HEK293T (cell line): Measurements from ENCODE around the gene GABBR2.

Experiments used
- CTCF ChIA-PET: fragments of 350-600 bp; formaldehyde crosslinking; extraction: SDS; loops from one replicate; lab custom pipeline; 2021; ENCODE audit warnings: antibody characterized with exemption, inconsistent platforms; lab: Yijun Ruan, JAX
- POLR2A ChIA-PET: fragments of 350-600 bp; formaldehyde crosslinking; extraction: SDS; loops from one replicate; lab custom pipeline; 2020; ENCODE audit warnings: antibody characterized with exemption, inconsistent platforms; lab: Yijun Ruan, JAX
- DNase-seq: peaks from one replicate; pipeline ENCODE4 v3.0.0; 2012; ENCODE audit warnings: mixed read lengths; ENCODE audit errors: extremely low spot score
- ARNT ChIP-seq: fragments of 450-650 bp; IDR thresholded peaks from 2 replicates; pipeline ENCODE4 v1.6.1; 2017; ENCODE audit warnings: mild to moderate bottlenecking
- BHLHE40 ChIP-seq: fragments of 450-650 bp; IDR thresholded peaks from 2 replicates; pipeline ENCODE4 v1.6.1; 2016; ENCODE audit warnings: mild to moderate bottlenecking, moderate library complexity, borderline replicate concordance
- CTBP1 ChIP-seq: fragments of 450-650 bp; IDR thresholded peaks from 2 replicates; pipeline ENCODE4 v1.6.1; 2016; ENCODE audit warnings: borderline replicate concordance
- ELF4 ChIP-seq: fragments of 450-650 bp; IDR thresholded peaks from 2 replicates; pipeline ENCODE4 v1.6.1; 2017; ENCODE audit warnings: antibody characterized with exemption
- FOXA1 ChIP-seq: fragments of 450-650 bp; IDR thresholded peaks from 2 replicates; pipeline ENCODE4 v1.6.1; 2016; ENCODE audit warnings: mild to moderate bottlenecking
- FOXK2 ChIP-seq: fragments of 450-650 bp; IDR thresholded peaks from 2 replicates; pipeline ENCODE4 v1.6.1; 2016; ENCODE audit warnings: mild to moderate bottlenecking
- FOXM1 ChIP-seq: fragments of 450-650 bp; IDR thresholded peaks from 2 replicates; pipeline ENCODE4 v1.6.1; 2017; ENCODE audit warnings: mild to moderate bottlenecking, borderline replicate concordance
- HDGF ChIP-seq: fragments of 450-650 bp; IDR thresholded peaks from 2 replicates; pipeline ENCODE4 v1.6.1; 2017; ENCODE audit warnings: antibody characterized with exemption, borderline replicate concordance
- L3MBTL2 ChIP-seq: fragments of 450-650 bp; conservative IDR thresholded peaks from 2 replicates; pipeline ENCODE4 v1.6.1; 2016; ENCODE audit warnings: mild to moderate bottlenecking
- LEF1 ChIP-seq: fragments of 450-650 bp; IDR thresholded peaks from 2 replicates; pipeline ENCODE4 v1.6.1; 2017; ENCODE audit warnings: mild to moderate bottlenecking, borderline replicate concordance
- NFRKB ChIP-seq: fragments of 450-650 bp; IDR thresholded peaks from 2 replicates; pipeline ENCODE4 v1.6.1; 2016; ENCODE audit warnings: mild to moderate bottlenecking, moderate library complexity
- SP1 ChIP-seq: fragments of 450-650 bp; IDR thresholded peaks from 2 replicates; pipeline ENCODE4 v1.6.1; 2017
- SUZ12 ChIP-seq: fragments of 450-650 bp; IDR thresholded peaks from 2 replicates; pipeline ENCODE4 v1.6.1; 2016; ENCODE audit warnings: mild to moderate bottlenecking
- TARDBP ChIP-seq: fragments of 450-650 bp; IDR thresholded peaks from 2 replicates; pipeline ENCODE4 v1.6.1; 2016
- ZNF384 ChIP-seq: fragments of 450-650 bp; IDR thresholded peaks from 2 replicates; pipeline ENCODE4 v1.6.1; 2016
- TF ChIP-seq, protein P1 (sequence below): fragments of 450-650 bp; IDR thresholded peaks from 2 replicates; pipeline ENCODE4 v1.6.1; 2016

The GABBR2 gene

DNA sequence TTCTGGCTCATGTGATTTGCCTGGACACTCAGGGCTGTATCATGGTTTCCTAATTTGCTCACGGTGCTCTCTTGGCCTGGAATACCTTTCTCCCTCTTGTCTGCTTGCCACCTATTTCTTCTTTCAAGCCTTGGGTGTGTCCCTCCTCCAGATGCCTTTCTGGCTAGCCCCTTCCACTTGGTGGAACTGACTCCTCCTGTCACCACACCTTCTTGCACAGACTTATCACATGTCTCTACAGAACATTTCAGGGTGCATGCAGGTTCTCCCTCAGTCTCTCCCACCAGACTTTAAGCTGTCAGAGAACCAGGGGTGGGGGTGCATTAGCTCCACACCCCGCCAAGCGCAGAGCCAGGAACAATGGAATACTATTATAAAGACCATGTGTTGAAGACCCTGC is 455.2 kb downstream of the GABBR2 start:
- CTCF ChIA-PET, result no interaction called here
- TF ChIP-seq NFRKB (no peak), SUZ12 (no peak), TARDBP (no peak), BHLHE40 (no peak), ZNF384 (no peak), FOXA1 (no peak), ELF4 (no peak), ARNT (no peak), L3MBTL2 (no peak), LEF1 (no peak), HDGF (no peak), CTBP1 (no peak), SP1 (no peak), FOXM1 (no peak)
- TF ChIP-seq, protein P1, sequence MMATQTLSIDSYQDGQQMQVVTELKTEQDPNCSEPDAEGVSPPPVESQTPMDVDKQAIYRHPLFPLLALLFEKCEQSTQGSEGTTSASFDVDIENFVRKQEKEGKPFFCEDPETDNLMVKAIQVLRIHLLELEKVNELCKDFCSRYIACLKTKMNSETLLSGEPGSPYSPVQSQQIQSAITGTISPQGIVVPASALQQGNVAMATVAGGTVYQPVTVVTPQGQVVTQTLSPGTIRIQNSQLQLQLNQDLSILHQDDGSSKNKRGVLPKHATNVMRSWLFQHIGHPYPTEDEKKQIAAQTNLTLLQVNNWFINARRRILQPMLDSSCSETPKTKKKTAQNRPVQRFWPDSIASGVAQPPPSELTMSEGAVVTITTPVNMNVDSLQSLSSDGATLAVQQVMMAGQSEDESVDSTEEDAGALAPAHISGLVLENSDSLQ, result no peak
- DNase-seq, result no peak
- POLR2A ChIA-PET, result no interaction called here

DNA sequence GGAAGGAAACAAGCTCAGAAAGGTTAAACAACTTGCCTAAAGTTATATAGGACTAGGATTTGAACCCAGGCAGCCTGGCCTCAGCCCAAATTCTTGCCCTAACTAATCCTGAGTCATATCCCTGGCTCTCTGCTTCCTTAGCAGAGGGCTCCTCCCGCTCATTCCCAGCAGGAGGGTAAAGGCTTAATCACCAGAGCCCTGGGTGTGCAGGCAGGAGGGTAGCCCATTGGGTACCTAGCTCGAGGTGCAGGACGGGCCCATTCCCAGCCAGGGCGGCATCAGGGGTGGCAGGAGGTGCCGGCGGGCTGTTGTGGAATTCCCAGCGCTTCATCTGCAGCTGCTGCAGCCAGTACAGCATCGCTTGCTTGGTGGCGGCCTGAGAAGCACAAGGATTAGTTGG is 457.2 kb downstream of the GABBR2 start:
- TF ChIP-seq HDGF (no peak), TARDBP (no peak), BHLHE40 (no peak), FOXK2 (no peak), ARNT (no peak), L3MBTL2 (no peak), ZNF384 (no peak), SUZ12 (no peak), NFRKB (no peak), LEF1 (no peak)
- TF ChIP-seq, protein P1, result no peak
- CTCF ChIA-PET, result no interaction called here
- DNase-seq, result no peak
- POLR2A ChIA-PET, result no interaction called here

DNA sequence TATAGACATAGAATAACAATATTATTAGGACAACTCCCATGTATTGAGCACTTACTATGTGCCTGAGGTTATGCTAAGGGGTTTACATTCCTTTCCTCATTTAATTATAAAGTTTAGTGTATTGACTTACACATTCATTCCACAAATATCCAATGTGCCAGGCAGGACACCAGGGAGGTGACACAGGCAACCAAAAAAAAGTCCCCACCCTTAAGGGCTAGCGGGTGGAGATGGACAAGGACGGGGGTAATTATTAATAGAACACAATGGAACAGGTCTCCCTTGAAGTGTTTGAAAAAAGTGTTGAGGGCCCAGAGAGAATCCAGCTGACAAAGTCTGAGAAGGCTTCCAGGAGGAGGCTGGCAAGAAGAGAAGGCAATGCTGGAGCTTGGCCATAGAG is 459.0 kb downstream of the GABBR2 start:
- ChIA-PET POLR2A (no interaction called here), CTCF (no interaction called here)
- TF ChIP-seq CTBP1 (no peak), FOXA1 (no peak), HDGF (no peak), FOXK2 (no peak), FOXM1 (no peak), TARDBP (no peak), ZNF384 (no peak), ELF4 (no peak), SUZ12 (no peak), ARNT (no peak), LEF1 (no peak), SP1 (no peak), L3MBTL2 (no peak)
- TF ChIP-seq, protein P1, result no peak
- no peak for DNase-seq

DNA sequence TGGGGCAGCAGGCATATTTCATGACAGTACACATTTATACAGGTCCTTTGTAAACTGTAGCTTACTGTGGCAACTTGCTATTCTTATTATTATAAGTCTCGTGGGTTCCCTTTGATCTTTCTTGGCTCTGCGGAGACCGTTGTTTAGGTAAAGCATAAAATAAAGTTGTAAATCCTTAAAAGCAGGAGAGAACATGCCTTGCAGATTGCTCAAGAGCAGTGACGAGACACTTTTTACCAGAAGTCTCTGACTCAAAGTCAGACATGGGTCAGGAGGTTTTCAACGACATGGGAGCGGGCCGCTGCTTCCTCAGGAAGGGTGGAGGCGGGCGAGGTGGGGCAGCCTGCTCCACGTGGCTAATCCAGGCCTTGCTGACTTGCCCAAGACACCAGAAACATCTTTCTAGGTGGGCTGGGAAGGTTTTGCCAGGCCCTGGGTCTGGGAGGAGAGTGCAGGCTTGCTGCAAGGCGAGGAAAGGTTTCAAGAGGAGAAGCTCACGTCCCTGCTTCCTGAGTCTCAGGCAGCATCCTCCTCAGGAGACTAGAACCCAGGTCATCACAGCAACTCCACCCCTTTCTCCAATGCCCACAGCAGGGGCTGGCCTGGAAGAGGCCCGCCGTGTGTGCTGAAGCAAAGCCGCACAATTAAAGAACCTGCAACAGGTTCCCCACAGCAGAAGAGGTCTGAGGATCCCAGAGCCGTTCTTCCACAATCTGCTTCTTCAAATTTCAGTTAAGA is 459.8 kb downstream of the GABBR2 start:
- CTCF ChIA-PET, result no interaction called here
- DNase-seq, result no peak
- POLR2A ChIA-PET, result no interaction called here
- no peak for TF ChIP-seq FOXM1
- no peak for TF ChIP-seq NFRKB
- TF ChIP-seq FOXK2, result no peak
- TF ChIP-seq CTBP1, result no peak
- no peak for TF ChIP-seq SP1
- no peak for TF ChIP-seq LEF1
- no peak for TF ChIP-seq ZNF384
- TF ChIP-seq ELF4, result no peak
- no peak for TF ChIP-seq FOXA1
- no peak for TF ChIP-seq TARDBP
- TF ChIP-seq, protein P1, result no peak
- no peak for TF ChIP-seq BHLHE40
- TF ChIP-seq L3MBTL2, result no peak
- TF ChIP-seq SUZ12, result no peak
- TF ChIP-seq ARNT, result no peak

DNA sequence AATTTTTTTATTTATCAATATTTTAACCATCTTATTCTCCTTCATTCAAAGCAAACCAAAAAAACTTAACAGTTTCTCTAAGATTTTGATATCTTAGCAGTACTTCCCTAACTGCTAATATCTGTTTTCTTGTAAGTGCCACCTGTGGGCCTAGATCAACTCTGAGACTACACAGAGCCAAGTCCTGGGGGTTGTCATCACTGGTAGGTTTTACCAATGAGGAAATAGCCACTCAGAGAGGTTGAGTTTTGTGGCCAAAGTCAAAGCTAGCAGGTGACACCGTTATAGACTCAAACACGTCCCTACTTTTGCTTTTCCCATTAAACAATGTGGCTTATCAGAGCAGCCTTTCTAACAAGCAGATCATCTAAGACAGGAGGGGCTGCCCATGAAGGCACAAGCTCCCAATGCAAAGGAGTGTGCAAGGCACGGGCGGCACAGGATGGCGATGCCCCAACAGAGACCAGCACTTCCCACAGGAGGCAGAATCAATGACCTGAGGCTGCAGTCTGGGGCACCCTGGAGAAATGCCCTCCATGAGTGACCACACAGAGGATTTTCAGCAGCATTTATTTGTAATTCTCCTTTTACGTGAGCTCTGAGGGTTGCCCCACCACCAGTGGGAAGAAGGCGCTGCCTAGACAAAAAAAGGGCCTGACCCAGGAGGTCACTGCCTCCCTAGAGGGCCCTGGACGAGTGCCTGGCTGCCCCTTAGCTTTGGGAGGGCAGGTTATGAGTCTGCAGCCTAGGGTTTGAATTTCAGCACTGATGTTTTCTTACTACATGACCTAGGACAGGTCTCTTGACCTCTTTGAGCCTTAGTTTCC is 460.7 kb downstream of the GABBR2 start:
- CTCF ChIA-PET, result no interaction called here
- no peak for DNase-seq
- POLR2A ChIA-PET, result interaction anchor here (0.9 to 1.3 kb wide), 2 partner anchors 8 to 9 kb away, joined by 5 to 7 read pairs; partner anchors contain the start of gene TBC1D2
- TF ChIP-seq FOXM1, result no peak
- TF ChIP-seq FOXA1, result no peak
- no peak for TF ChIP-seq ARNT
- no peak for TF ChIP-seq NFRKB
